B cell (primary cell): ENCODE data around the gene PPFIA4. TPM values are rescaled to one million over a fixed set of nuclear protein-coding genes. Genes with fewer than 3 reads are reported as not detected.

Experiments used
- ATAC-seq: fragments of 200-7000 bp; cut with Tn5 transposase; one replicate; pipeline ENCODE4 v1.10.0; 2021; ENCODE audit warnings: low read depth, mild to moderate bottlenecking, moderate number of reproducible peaks, moderate library complexity
- CTCF ChIA-PET: fragments of 350-600 bp; sonication (Branson Sonifier 250); formaldehyde crosslinking; loops from one replicate; lab custom pipeline; 2021; ENCODE audit warnings: antibody characterized with exemption, inconsistent platforms; lab: Charles Lee
- POLR2A ChIA-PET: fragments of 350-600 bp; sonication (Branson Sonifier 250); formaldehyde crosslinking; loops from one replicate; lab custom pipeline; 2021; ENCODE audit warnings: antibody characterized with exemption; lab: Charles Lee
- DNase-seq: peaks from one replicate; pipeline ENCODE4 v3.0.0; 2013
- H2AFZ ChIP-seq: 2 replicates; pipeline ENCODE4 v1.6.1; 2012; ENCODE audit warnings: mild to moderate bottlenecking, low read depth, low read length; ENCODE audit not compliant: insufficient read depth, poor library complexity, severe bottlenecking
- H3K27ac ChIP-seq, 2 donors: 1 replicate in 1 of 2; 2 replicates in 1 of 2; pipeline ENCODE4 v1.5.1; 2012 to 2013; ENCODE audit warnings: low read length in 2 of 2, mild to moderate bottlenecking in 2 of 2, moderate library complexity in 1 of 2
- H3K27me3 ChIP-seq, 4 experiments: fragments of 200-600 bp in 1 of 4; sonication (generic) in 1 of 4; replicated peaks in 1 of 4; 1 replicate in 2 of 4; 2 replicates in 2 of 4; pipeline versions ENCODE4 v1.6.1 to v1.7.0; 2013 to 2016; ENCODE audit warnings: low read length in 3 of 4, mild to moderate bottlenecking in 2 of 4, mixed read lengths in 1 of 4, moderate library complexity in 1 of 4; ENCODE audit not compliant: insufficient read depth in 4 of 4, control insufficient read depth in 3 of 4; ENCODE audit errors: control extremely low read depth in 1 of 4
- H3K36me3 ChIP-seq, 2 experiments: replicated peaks in 1 of 2; 1 replicate in 1 of 2; 2 replicates in 1 of 2; pipeline versions ENCODE4 v1.6.1 to v1.7.1; 2013; ENCODE audit warnings: low read length in 1 of 2; ENCODE audit not compliant: insufficient read depth in 2 of 2, control insufficient read depth in 1 of 2; ENCODE audit errors: control extremely low read depth in 1 of 2, extremely low read depth in 1 of 2
- H3K4me1 ChIP-seq, 2 donors: fragments of 200-600 bp in 1 of 2; sonication (generic) in 1 of 2; 1 replicate in 1 of 2; 2 replicates in 1 of 2; pipeline versions ENCODE4 v1.5.1 to v1.6.1; 2013 to 2017; ENCODE audit warnings: low read length in 2 of 2; ENCODE audit not compliant: control insufficient read depth in 2 of 2, insufficient read depth in 2 of 2
- H3K4me2 ChIP-seq: replicated peaks from 2 replicates; pipeline ENCODE3; 2012; ENCODE audit warnings: mild to moderate bottlenecking, low read depth, low read length; ENCODE audit not compliant: poor library complexity, severe bottlenecking
- H3K4me3 ChIP-seq, 5 experiments: fragments of 200-600 bp in 1 of 5; sonication (generic) in 1 of 5; 1 replicate in 3 of 5; 2 replicates in 2 of 5; pipeline versions ENCODE4 v1.5.1 to v1.7.0; 2011 to 2016; ENCODE audit warnings: low read length in 4 of 5, mild to moderate bottlenecking in 4 of 5, low read depth in 2 of 5, control low read depth in 1 of 5, moderate library complexity in 1 of 5; ENCODE audit not compliant: insufficient read depth in 1 of 5; ENCODE audit errors: control extremely low read depth in 1 of 5, extremely low read depth in 1 of 5
- H3K79me2 ChIP-seq: fragments of 200-600 bp; sonication (generic); one replicate; pipeline ENCODE4 v1.6.0; 2016; ENCODE audit warnings: low read length; ENCODE audit not compliant: control insufficient read depth, insufficient read depth
- H3K9ac ChIP-seq: fragments of 200-600 bp; sonication (generic); 2 replicates; pipeline ENCODE4 v1.6.1; 2017; ENCODE audit warnings: mild to moderate bottlenecking, low read length, moderate library complexity
- H3K9me3 ChIP-seq, 3 donors: one replicate each; pipeline versions ENCODE4 v1.6.1 to v1.7.1; 2013; ENCODE audit warnings: low read length in 2 of 3; ENCODE audit not compliant: control insufficient read depth in 2 of 3, insufficient read depth in 1 of 3; ENCODE audit errors: control extremely low read depth in 1 of 3
- H4K20me1 ChIP-seq: 2 replicates; pipeline ENCODE4 v1.6.0; 2012; ENCODE audit warnings: mild to moderate bottlenecking, low read length; ENCODE audit not compliant: insufficient read depth, control insufficient read depth, poor library complexity, severe bottlenecking
- H3K27ac Mint-ChIP-seq: one replicate; pipeline ENCODE4 v1.8.0; 2021; ENCODE audit warnings: mixed read lengths
- H3K27me3 Mint-ChIP-seq: one replicate; pipeline ENCODE4 v1.8.0; 2021; ENCODE audit warnings: mixed read lengths
- H3K4me1 Mint-ChIP-seq: one replicate; pipeline ENCODE4 v1.8.0; 2021; ENCODE audit warnings: mixed read lengths
- H3K4me3 Mint-ChIP-seq: one replicate; pipeline ENCODE4 v1.8.0; 2021; ENCODE audit warnings: mixed read lengths
- H3K9me3 Mint-ChIP-seq: one replicate; pipeline ENCODE4 v1.8.0; 2022; ENCODE audit warnings: mixed read lengths; ENCODE audit not compliant: insufficient read depth
- CTCF ChIP-seq: fragments of 200-600 bp; IDR thresholded peaks from one replicate; pipeline ENCODE4 v1.8.0; 2022; ENCODE audit warnings: antibody characterized with exemption, mild to moderate bottlenecking
- EZH2 ChIP-seq: IDR thresholded peaks from 2 replicates; pipeline ENCODE4 v1.6.1; 2012; ENCODE audit warnings: borderline replicate concordance, low read depth, mild to moderate bottlenecking, moderate library complexity, low read length; ENCODE audit not compliant: insufficient read depth, poor library complexity, severe bottlenecking
- WGBS: methylation state at CpG from one replicate; pipeline ENCODE4 v1.1.5; 2013; ENCODE audit warnings: missing lambda C conversion rate; ENCODE audit not compliant: insufficient coverage; 5-methylcytosine and 5-hydroxymethylcytosine counted together
- intact Hi-C: fragments of 100-400 bp; cut with micrococcal nuclease; formaldehyde crosslinking; loops from one replicate; pipeline ENCODE4 v1.10.0; 2022
- polyA plus RNA-seq: library from polyadenylated mRNA; depleted of rRNA; stranded (reverse); fragments of >200 nt; gene quantifications from 2 replicates; pipeline ENCODE4 v1.2.3, GENCODE V29; 2012
- total RNA-seq, 2 donors: library from RNA; stranded (reverse); fragments of 120-200 nt in 1 of 2; gene quantifications; 1 replicate in 1 of 2; 2 replicates in 1 of 2; pipeline versions ENCODE4 v1.2.3 to v1.2.4, GENCODE V29; 2013 to 2022

Gene PPFIA4
- total and polyA plus RNA-seq, 2 donors (not counting 1 experiment from before 2014, with no cell fraction given): 0.09 to 0.62 TPM

DNA sequence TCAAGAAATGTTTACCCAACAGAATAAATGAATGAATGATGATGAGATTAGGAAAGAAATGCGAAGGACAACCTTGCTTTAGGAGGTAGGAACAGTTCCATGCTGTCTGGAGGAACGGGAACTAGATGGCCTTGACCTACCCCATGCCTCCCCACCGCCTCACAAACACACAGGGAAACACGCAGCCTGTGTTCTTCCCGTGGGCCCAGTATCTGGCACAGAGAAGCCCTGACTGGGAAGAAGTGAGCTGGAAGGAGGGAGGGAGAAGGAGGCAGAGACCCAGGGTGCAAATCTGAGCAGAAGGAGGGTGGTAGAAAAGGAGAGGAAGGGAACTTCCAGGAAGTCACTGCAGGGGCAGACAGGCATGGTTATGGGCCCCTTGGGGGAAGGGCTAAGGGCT, 97.7 kb downstream of the PPFIA4 start:
- ChIA-PET CTCF (no interaction called here), POLR2A (no interaction called here)
- Histone ChIP-seq H3K27ac (no peak overlapping the region), H3K9me3 (peaks cover 0 to 6% (median 0%) of the 10 kb centered on the region in 3 donors), H3K27me3 (peaks cover 0 to 43% (median 15%) of the 10 kb centered on the region in 4 experiments), H4K20me1 (no peaks in the 10 kb centered on the region), H3K36me3 (no peaks in the 10 kb centered on the region), H3K4me1 (peaks cover 7 to 12% of the 10 kb centered on the region in 2 donors), H3K4me3 (no peak overlapping the region), H2AFZ (no peak overlapping the region), H3K9ac (no peak overlapping the region), H3K79me2 (no peaks in the 10 kb centered on the region), H3K4me2 (no peak overlapping the region)
- no CpG with 5 or more reads among the region's 5 CpGs for WGBS
- peaks cover 82% of the 10 kb centered on the region for H3K27me3 Mint-ChIP-seq
- ATAC-seq (no peak), DNase-seq (no peak)
- TF ChIP-seq CTCF (no peak), EZH2 (no peak)
- no peaks in the 10 kb centered on the region for H3K9me3 Mint-ChIP-seq
- H3K27ac Mint-ChIP-seq: no peak overlapping the region
- intact Hi-C loops: no loop called here
- peaks cover 9% of the 10 kb centered on the region for H3K4me1 Mint-ChIP-seq
- no peak overlapping the region for H3K4me3 Mint-ChIP-seq

DNA sequence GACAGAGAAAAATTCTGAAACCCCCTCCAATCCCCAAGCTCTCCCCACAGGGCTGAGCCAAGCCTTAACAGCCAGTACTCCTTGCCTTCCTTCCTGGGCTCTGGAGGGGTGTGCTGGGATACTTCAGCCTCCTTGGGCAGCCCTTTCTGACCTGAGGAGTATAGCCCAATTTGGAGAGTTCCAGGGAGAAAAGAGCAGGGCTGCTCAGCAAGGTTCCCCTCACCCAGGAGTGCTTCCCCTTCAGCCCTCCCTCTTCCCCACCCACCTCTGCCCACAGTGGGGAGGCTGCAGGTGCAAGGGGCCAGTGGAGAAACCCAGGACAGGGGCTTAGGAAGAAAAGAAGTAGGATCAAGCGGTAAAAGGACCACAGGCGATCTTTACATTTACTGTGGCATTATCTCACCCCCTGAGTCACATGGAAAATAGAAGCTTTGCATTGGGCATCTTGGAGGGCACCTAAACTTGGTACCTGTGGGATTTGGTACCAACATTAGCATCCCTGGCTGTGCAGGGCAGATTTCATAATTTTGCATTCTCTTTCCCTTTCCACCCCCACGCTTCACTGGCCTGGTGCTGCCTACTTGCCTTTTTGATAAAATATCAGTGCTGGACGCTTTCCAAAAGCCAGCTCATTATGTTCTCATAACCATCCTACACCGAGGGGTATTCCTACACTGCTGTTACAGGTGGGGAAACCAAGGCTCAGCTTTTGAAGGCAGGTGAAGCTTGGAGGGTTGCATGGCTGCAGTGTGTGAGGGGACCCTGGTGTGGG, 98.4 kb downstream of the PPFIA4 start:
- no peak overlapping the region for H3K4me2 ChIP-seq
- DNase-seq (no peak), ATAC-seq (no peak)
- H2AFZ ChIP-seq: no peak overlapping the region
- WGBS: 66% methylated on average over 4 of the region's 5 CpGs
- no peaks in the 10 kb centered on the region for H3K9me3 Mint-ChIP-seq
- no peak overlapping the region for H3K9ac ChIP-seq
- no peak overlapping the region for H3K27ac Mint-ChIP-seq
- peaks cover 0 to 6% (median 0%) of the 10 kb centered on the region in 3 donors for H3K9me3 ChIP-seq
- H3K79me2 ChIP-seq: no peaks in the 10 kb centered on the region
- peaks cover 86% of the 10 kb centered on the region for H3K27me3 Mint-ChIP-seq
- no peaks in the 10 kb centered on the region for H3K36me3 ChIP-seq
- no peak overlapping the region for H3K4me3 ChIP-seq
- intact Hi-C loops: no loop called here
- no peaks in the 10 kb centered on the region for H4K20me1 ChIP-seq
- peaks cover 0 to 44% (median 14%) of the 10 kb centered on the region in 4 experiments for H3K27me3 ChIP-seq
- H3K4me1 ChIP-seq: peaks cover 7 to 12% of the 10 kb centered on the region in 2 donors
- peaks cover 9% of the 10 kb centered on the region for H3K4me1 Mint-ChIP-seq
- no peak overlapping the region for H3K27ac ChIP-seq
- CTCF ChIA-PET: no interaction called here
- no peak overlapping the region for H3K4me3 Mint-ChIP-seq
- no peak for TF ChIP-seq CTCF
- TF ChIP-seq EZH2: no peak
- POLR2A ChIA-PET: no interaction called here
